GM18526 (cell line): ENCODE data around the gene RHBDL2.

Experiments
- POLR2A ChIP-seq: IDR thresholded peaks from 3 replicates; pipeline ENCODE4 v1.6.1; 2011; ENCODE audit not compliant: insufficient read length; ENCODE audit errors: extremely low read depth

The RHBDL2 gene

DNA sequence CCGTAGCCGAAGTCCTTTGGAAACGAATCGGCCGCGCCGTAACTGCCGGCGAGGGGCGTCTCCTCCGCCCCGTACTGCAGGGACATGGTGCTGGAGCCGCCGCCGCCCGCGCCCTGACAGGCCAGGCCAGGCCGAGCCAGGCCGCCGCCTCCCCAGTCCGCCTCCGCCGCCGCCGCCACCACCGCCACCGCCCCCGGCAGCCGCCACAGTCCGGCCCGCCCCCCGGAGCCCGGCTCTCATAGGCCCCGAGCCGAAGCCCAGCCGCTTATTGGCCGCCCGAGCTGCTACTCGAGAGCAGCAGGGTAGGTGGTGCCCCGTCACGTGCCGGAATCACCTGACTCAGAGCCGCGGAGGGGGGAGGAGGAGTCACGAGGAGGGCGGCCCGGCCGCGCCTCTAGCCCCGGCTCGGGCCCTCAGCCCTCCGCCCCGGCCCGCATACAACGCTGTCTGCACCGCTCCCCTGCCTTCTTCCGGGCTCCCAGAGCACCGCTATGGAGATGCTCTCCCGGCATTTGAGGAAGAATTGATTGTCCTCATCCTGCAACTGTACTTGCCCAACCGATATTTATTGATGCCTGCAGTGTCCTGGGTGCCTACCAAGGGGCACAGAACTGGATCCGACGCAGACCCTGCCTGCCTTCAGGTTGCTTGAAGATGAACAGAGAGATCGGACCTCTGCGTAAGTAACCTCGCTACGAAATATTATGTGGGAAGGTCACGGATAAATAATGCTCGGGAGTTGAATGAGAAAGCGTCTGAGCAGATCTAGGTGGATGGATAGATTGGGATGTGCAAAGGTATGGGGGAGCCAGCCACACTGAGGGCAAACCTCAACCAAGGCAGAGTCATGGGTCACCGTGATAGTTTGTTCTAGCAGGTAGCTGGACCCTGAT, 81.8 kb downstream of the RHBDL2 start, which contains the start of gene RRAGC:
Gene RRAGC (minus strand): TSS at position 212 of the 893 bp plus-strand sequence. CDS start 126 bp downstream, at position 86.
- TF ChIP-seq POLR2A, result peak; percentile 64

DNA sequence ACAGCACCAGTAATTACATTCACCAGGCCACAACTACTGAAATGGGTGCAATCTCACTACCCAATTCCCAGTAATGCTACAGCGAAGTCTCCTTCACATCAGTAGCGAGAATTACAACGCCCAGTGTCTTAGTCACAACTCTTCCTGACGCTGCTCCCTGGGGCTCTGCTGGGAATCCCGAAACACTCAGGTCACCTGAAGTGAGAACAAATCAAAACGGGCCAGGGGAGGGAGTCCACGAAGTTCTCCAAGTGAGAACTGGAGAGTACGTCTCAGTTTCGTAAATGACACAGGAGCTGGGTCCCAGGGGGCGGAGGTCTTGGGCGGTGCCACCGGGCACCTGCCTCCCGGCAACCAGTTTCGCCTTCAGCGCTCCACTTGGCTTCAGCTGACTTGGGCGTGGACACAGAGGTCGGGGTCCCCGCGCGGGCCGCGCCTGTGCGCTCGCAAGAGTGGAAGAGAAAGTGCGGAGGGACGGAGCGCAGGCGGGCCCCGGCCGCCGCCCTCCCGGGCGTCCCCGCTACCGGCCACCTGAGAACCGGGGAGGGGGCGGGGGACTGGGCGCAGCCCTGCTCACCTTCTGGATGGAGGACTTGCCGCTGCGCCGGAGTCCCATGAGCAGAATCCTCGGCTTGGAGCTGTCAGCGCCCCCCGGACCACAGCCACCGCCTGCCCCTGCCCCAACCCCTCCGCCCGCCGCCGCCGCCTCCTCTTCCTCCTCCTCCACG, 82.6 kb downstream of the RHBDL2 start:
- TF ChIP-seq POLR2A, result no peak

DNA sequence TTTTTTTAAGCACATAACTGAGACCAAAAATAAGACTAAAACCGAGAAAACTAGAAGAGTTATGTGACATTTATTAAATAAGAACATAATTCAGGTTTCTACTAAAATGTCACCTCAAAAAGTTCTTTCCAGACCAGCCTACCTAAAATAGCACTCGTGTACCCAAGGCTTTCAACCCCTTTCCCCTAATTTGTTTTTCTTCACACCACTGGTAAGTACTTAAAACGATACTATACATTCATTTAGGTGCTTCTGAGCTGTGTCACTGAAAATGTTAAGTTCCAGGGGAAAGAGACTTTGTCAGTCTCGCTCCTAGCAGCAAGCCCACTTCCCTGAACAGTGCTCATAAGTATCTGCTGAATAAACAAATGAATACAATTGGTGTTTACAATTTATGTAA, 88.8 kb downstream of the RHBDL2 start:
- TF ChIP-seq POLR2A, result no peak

DNA sequence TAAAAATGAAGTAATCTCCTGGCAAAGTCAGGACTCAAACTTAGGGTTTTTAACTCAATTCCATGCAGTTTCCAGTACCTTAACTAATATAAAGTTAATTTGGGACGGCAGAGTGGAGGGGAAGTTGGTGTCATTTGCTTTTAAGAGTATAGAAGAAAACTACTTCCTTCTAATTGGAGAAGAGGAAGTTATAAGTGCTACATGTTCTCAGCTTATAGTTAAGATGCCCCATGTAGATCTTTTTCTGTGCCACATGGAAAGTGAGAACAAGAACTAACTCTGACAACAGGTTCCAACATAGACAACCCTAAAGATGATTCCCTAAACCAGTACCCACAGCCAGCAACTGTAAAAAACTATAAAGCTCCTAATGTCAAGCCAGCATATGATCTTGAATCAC, 93.6 kb downstream of the RHBDL2 start:
- TF ChIP-seq POLR2A, result no peak

DNA sequence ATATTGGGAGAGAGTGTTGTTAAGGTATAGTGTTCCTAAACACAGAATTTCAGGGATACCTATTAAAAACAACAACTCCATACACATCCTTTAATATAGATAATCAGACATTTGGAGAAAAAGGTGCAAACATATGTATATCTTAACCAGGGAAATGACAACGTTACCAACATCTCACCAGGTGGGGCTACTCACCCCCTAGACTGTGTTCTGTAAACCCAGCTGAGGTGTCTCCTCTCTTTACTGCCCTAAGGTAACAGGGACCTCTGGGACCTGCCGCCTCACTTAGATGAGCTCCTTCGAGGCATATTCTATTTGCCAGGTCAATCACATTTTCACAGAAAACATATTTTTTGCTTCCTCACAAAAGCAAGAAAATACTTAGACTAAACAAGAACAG, 95.4 kb downstream of the RHBDL2 start:
- TF ChIP-seq POLR2A, result no peak

DNA sequence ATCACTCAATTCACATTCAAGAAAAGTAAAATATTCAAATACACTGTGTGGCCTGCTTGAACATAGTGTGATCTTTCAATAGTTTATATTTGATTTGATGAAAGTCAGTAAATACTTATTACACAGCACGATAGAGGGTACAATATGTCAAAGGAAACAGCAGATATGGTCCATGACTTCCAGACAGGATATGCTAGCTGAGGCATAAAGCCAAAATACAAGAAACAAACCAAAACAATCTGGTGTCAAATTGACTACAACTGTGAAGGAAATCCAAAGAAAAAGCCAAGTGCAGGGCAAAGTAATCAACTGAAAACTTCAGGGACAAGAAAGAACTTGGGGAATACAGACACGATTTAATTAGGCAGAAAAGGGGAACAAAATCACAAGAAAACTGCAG, 101.3 kb downstream of the RHBDL2 start:
- TF ChIP-seq POLR2A, result no peak

DNA sequence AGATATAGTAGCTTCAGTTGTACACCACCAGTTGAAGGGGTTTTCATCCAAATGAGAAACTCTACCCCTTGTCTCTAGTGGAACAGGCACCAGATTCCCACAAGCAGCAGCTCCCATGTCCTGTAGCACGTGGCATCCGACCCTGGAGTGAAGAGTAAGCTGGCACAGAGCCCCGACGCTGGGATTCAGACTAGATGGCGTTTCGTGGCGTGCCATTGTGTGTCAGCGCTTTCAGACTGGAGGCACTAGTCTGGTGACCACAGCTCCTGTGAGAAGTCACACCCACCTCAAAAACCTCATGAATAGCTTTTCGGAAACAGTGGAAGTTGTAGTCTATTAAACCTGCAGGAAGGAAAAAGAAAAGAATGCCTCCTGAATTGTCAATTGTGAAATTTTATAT, 102.3 kb downstream of the RHBDL2 start:
- TF ChIP-seq POLR2A, result no peak
